Activated CD8-positive, alpha-beta memory T cell treated with anti-CD3 and anti-CD28 coated beads for 36 hours (primary cell): ENCODE data around the gene MRPS10. TPM values are rescaled to one million over a fixed set of nuclear protein-coding genes. Genes with fewer than 3 reads are reported as not detected.

Experiments used
- CTCF ChIA-PET: fragments of 350-600 bp; sonication (Branson Sonifier 250); formaldehyde crosslinking; loops from one replicate; lab custom pipeline; 2021; ENCODE audit warnings: antibody characterized with exemption; lab: Charles Lee
- POLR2A ChIA-PET: fragments of 350-600 bp; sonication (Branson Sonifier 250); formaldehyde crosslinking; loops from one replicate; lab custom pipeline; 2021; ENCODE audit warnings: antibody characterized with exemption; lab: Charles Lee
- total RNA-seq, 2 experiments: library from RNA; stranded (reverse); gene quantifications; one replicate each; pipeline ENCODE4 v1.2.3, GENCODE V29; 2021

Gene MRPS10
- total RNA-seq, 2 experiments from 2014 or later, result 49.2 to 53.2 TPM

GRCh38 chr6:42165016-42165415 is 52.6 kb downstream of the MRPS10 start:
- ChIA-PET POLR2A (no interaction called here), CTCF (interaction anchor here (1.2 to 1.9 kb wide), 2 partner anchors 60 to 244 kb away, joined by 3 to 5 read pairs; partner anchors contain the start of genes BYSL and MED20)

DNA sequence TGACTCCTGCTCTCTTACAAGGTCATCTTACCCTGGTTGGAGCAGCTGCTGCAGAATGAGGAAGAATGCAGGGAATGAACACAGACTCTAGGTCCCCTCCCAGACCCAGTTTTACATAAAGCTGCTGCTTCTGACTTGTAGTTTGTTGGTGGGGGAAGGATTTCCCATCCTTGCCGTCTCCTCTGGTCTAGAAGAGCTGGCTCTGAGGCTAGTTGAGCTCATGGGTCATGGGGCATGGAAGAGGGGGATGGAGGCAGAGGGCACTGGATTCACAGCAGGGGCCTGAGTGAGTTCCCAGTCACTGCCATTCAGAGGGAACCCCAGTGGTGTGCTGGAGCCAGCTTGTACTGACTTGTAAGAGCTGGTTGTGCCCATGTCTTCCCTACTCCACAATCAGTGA is 53.7 kb downstream of the MRPS10 start:
- POLR2A ChIA-PET, result interaction anchor here (0.6 kb wide), 2 partner anchors 113 to 297 kb away, joined by 3 read pairs; no protein-coding TSS in a partner anchor

DNA sequence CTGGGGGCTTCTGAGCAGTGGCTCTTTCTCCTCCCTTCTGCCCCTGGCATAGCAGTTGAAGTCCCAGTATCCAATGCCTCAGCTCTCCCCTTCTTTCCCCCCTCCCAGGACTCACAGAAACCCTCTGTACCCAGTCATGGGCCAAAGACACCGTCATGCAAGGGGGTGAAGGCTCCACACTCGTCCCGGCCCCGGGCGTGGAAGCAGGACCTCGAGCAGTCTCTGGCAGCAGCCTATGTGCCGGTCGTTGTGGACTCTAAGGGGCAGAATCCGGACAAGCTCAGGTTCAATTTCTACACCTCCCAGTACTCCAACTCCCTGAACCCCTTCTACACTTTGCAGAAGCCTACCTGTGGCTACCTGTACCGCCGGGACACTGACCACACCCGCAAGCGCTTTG is 54.8 kb downstream of the MRPS10 start:
- CTCF ChIA-PET, result no interaction called here
- POLR2A ChIA-PET, result no interaction called here

More for the DNA sequence above, 53.7 kb downstream of the MRPS10 start:
- CTCF ChIA-PET, result interaction anchor here (0.6 to 1.9 kb wide), 6 partner anchors 59 to 894 kb away, joined by 3 to 5 read pairs (median 4); partner anchors contain the start of genes BYSL and MED20

GRCh38 chr6:42162384-42162783 is 55.3 kb downstream of the MRPS10 start:
- ChIA-PET POLR2A (no interaction called here), CTCF (interaction anchor here (1.1 kb wide), 1 partner anchor 26 kb away, joined by 3 read pairs; no protein-coding TSS in a partner anchor)

DNA sequence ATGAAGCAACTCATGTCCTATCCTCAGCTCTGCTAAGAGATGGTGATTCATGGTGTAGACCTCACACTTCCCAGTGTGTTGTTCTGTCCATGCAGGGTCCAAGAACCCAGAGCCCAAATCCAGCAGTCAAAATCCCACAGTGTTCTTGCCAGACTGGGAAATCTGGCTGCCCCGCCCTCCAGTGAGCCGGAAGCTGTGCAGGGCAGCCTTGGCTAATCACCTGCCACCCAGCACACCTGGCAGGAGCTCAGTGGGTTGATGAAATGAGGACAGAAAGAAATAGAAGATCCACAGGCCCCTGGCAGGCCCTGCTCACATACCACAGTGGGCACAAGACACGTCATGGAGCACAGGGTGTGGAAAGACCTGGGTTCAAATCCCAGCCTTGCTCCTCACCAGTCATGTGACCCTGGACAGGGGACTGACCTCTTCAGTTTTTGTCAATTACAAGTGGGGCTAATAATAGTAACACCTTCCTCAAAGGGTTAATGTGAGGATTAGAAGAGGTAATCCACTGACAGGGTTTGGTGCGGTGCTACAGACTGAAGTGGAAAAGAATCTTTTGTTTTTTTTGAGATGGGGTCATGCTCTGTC is 58.1 kb downstream of the MRPS10 start:
- POLR2A ChIA-PET, result no interaction called here
- CTCF ChIA-PET, result interaction anchor here (0.6 to 1.1 kb wide), 2 partner anchors 72 to 86 kb away, joined by 3 read pairs; no protein-coding TSS in a partner anchor

DNA sequence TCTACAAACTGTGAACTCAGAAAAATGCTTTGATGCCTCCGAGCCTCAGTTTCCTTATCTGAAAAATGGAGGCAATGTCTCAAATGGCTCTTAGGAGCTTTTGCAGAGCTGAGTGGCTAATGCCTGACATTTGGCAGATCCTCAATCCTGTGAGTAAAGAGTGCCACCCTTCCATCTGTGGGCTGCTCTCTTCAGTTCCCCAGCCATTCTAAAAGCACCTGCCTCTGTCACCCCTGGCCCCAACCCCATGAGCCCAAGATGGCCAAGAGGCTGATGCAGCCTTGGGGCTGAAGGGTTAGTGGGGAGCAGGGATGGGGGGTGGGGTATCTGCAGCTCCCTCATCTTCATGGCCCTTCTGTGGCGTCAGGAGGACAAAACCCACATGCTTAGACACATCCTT is 59.0 kb downstream of the MRPS10 start:
- ChIA-PET POLR2A (no interaction called here), CTCF (no interaction called here)

DNA sequence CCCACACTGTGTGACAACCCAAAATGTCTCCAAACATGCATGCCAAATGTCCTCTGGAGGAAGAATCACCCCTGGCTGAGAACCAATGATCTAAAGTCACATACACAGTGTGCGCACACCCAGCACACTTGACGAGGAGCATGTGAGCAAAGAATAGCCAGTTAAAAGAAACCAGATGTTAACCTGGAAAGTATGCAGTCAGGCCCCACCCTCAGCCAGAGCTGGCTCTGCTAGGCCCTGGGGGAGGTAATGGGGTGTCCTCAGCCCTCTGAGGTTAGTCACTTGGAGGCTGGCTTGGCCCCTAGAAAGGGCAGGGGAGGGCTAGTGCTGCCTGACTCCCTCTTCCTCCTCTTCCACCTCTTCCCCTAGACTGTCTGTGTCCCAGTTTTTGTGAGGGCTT is 59.6 kb downstream of the MRPS10 start:
- CTCF ChIA-PET, result no interaction called here

More for the DNA sequence above, 59.6 kb downstream of the MRPS10 start:
- POLR2A ChIA-PET, result no interaction called here

Other genes starting within 250 kb of the MRPS10 start
- gene TAF8, start 167.3 kb downstream of the MRPS10 start, total RNA-seq, result 10 to 100 TPM; 42.9 to 45.7 TPM
- gene C6orf132, start 75.2 kb downstream of the MRPS10 start, total RNA-seq, result under 1 TPM; 0.21 to 0.23 TPM
- not detected for gene GUCA1A, start 44.5 kb downstream of the MRPS10 start, total RNA-seq
- 1 to 10 TPM in 1 of 2 experiments, under 1 TPM in 1; 0.92 to 1.6 TPM for gene GUCA1B, start 22.9 kb downstream of the MRPS10 start, total RNA-seq
- gene TRERF1, start 234.1 kb upstream of the MRPS10 start, total RNA-seq, result 1 to 10 TPM; 7.5 to 8.1 TPM